GM18873 (cell line): ENCODE measurements around the gene REPS2.
"Not testable (repeated sequence)": the region's sequence is repeated elsewhere in the genome, so short reads cannot be mapped to it uniquely, and the experiment has no call there.

ENCODE experiments used
- ATAC-seq: cut with Tn5 transposase; IDR thresholded peaks from one replicate; pipeline ENCODE4 v1.9.1; 2021; ENCODE audit warnings: mild to moderate bottlenecking, moderate library complexity, moderate number of reproducible peaks; ENCODE audit not compliant: unreplicated experiment, low FRiP score

REPS2 gene

GRCh38 chrX:16962661-16963060 lies 16.2 kb downstream of the REPS2 start:
- ATAC-seq: not testable (repeated sequence)

GRCh38 chrX:16963216-16963615 lies 16.8 kb downstream of the REPS2 start:
- no peak for ATAC-seq

GRCh38 chrX:16964976-16965375 lies 18.5 kb downstream of the REPS2 start:
- not testable (repeated sequence) for ATAC-seq

GRCh38 chrX:16966752-16967448 lies 20.4 kb downstream of the REPS2 start:
- ATAC-seq: no peak

- ATAC-seq: not testable (repeated sequence)
Measured at GRCh38 chrX:16968753-16969152, 22.3 kb downstream of the REPS2 start.

- no peak for ATAC-seq
Measured at GRCh38 chrX:16970977-16971376, 24.5 kb downstream of the REPS2 start.

- ATAC-seq: no peak
Measured at GRCh38 chrX:16971694-16972093, 25.2 kb downstream of the REPS2 start.

GRCh38 chrX:16975233-16975632 lies 28.8 kb downstream of the REPS2 start:
- ATAC-seq: no peak

- no peak for ATAC-seq
Measured at GRCh38 chrX:16977771-16978170, 31.3 kb downstream of the REPS2 start.

- no peak for ATAC-seq
Measured at GRCh38 chrX:16978193-16978984, 31.9 kb downstream of the REPS2 start.

GRCh38 chrX:16979226-16979625 lies 32.8 kb downstream of the REPS2 start:
- no peak for ATAC-seq

- no peak for ATAC-seq
Measured at GRCh38 chrX:16981209-16981608, 34.8 kb downstream of the REPS2 start.

- ATAC-seq: no peak
Measured at GRCh38 chrX:16981980-16982379, 35.5 kb downstream of the REPS2 start.

GRCh38 chrX:16983051-16983450 lies 36.6 kb downstream of the REPS2 start:
- no peak for ATAC-seq

- ATAC-seq: no peak
Measured at GRCh38 chrX:16985286-16985685, 38.8 kb downstream of the REPS2 start.

- no peak for ATAC-seq
Measured at GRCh38 chrX:16986169-16986568, 39.7 kb downstream of the REPS2 start.

GRCh38 chrX:16989750-16990149 lies 43.3 kb downstream of the REPS2 start:
- ATAC-seq: no peak

GRCh38 chrX:16990839-16991238 lies 44.4 kb downstream of the REPS2 start:
- ATAC-seq: no peak

- ATAC-seq: no peak
Measured at GRCh38 chrX:16992445-16992844, 46.0 kb downstream of the REPS2 start.

- no peak for ATAC-seq
Measured at GRCh38 chrX:16992951-16993350, 46.5 kb downstream of the REPS2 start.

- ATAC-seq: no peak
Measured at GRCh38 chrX:16993791-16994318, 47.4 kb downstream of the REPS2 start.

- ATAC-seq: no peak
Measured at GRCh38 chrX:16994736-16995135, 48.3 kb downstream of the REPS2 start.
